BE2C (cell line): ENCODE measurements around the gene CNPY4.

Experiments used
- DNase-seq: peaks from one replicate; pipeline ENCODE4 v3.0.0-alpha.2; 2020
- H3K27me3 ChIP-seq: fragments of 250-450 bp; sonication (Bioruptor Pico); 2 replicates; pipeline ENCODE4 v1.5.1; 2020; ENCODE audit warnings: mild to moderate bottlenecking
- H3K36me3 ChIP-seq: fragments of 250-450 bp; sonication (Bioruptor Pico); 2 replicates; pipeline ENCODE4 v1.5.1; 2020; ENCODE audit warnings: mild to moderate bottlenecking
- H3K4me1 ChIP-seq: fragments of 250-450 bp; sonication (Bioruptor Pico); 2 replicates; pipeline ENCODE4 v1.5.1; 2020
- H3K4me3 ChIP-seq: 2 replicates; pipeline ENCODE4 v1.5.1; 2011; ENCODE audit warnings: low read depth, low read length
- H3K9me3 ChIP-seq: fragments of 250-450 bp; sonication (Bioruptor Pico); 2 replicates; pipeline ENCODE4 v1.5.1; 2020
- TF ChIP-seq, protein P1 (sequence below): IDR thresholded peaks from 2 replicates; pipeline ENCODE4 v1.5.1; 2012; ENCODE audit warnings: mild to moderate bottlenecking, low read depth, low read length

Gene CNPY4

DNA sequence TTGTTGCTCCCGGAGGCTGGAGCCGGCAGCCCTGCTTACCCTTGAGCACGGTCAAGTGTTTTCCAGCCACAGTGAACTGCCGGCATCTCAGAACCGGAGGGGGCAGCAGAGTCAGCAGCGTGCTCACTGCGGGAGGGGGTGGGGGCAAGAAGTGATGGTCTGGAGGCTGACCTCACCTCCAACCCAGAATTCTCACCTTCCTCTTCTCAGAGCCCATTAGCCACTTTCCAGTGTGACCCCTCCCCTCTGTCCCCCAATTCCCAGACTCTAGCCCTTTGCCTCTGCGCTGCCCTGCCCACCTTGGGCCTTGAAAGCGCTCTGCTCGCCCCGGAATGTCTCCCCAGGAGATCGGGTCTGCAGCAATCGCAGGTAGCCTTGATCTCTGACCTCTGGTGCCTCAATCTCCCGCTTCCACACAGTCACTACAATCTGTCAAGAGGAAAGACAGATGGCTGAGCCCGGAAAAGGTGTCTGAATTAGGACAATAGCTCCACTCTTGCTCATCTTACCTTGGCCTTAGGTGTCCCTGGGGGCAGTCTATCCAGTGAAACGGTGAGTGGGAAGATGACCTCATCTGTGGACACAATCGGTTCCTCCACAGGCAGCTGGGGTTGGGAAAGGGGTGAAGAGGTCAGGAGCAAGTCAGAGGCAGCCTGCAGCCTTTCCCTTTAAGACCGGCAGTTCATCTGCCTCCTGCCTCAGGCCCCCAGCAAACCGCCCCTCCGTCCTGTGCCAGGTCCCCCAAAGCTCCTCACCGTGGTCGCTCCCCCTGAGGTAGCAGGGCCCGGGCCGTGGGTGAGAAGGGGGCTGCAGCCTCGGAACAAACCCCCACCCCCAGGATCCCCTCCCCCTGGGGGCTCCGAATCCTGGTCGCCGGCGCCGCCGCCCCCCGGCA, 38.1 kb downstream of the CNPY4 start:
- Histone ChIP-seq H3K4me1 (peaks cover 18% of the 10 kb centered on the region), H3K27me3 (no peaks in the 10 kb centered on the region), H3K36me3 (peaks cover 26% of the 10 kb centered on the region), H3K4me3 (peak overlapping the region; percentile 79), H3K9me3 (no peaks in the 10 kb centered on the region)
- TF ChIP-seq, protein P1, sequence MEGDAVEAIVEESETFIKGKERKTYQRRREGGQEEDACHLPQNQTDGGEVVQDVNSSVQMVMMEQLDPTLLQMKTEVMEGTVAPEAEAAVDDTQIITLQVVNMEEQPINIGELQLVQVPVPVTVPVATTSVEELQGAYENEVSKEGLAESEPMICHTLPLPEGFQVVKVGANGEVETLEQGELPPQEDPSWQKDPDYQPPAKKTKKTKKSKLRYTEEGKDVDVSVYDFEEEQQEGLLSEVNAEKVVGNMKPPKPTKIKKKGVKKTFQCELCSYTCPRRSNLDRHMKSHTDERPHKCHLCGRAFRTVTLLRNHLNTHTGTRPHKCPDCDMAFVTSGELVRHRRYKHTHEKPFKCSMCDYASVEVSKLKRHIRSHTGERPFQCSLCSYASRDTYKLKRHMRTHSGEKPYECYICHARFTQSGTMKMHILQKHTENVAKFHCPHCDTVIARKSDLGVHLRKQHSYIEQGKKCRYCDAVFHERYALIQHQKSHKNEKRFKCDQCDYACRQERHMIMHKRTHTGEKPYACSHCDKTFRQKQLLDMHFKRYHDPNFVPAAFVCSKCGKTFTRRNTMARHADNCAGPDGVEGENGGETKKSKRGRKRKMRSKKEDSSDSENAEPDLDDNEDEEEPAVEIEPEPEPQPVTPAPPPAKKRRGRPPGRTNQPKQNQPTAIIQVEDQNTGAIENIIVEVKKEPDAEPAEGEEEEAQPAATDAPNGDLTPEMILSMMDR, result peak; percentile 28; the same call in 1 of the 2 replicates
- peak; percentile 52 for DNase-seq

DNA sequence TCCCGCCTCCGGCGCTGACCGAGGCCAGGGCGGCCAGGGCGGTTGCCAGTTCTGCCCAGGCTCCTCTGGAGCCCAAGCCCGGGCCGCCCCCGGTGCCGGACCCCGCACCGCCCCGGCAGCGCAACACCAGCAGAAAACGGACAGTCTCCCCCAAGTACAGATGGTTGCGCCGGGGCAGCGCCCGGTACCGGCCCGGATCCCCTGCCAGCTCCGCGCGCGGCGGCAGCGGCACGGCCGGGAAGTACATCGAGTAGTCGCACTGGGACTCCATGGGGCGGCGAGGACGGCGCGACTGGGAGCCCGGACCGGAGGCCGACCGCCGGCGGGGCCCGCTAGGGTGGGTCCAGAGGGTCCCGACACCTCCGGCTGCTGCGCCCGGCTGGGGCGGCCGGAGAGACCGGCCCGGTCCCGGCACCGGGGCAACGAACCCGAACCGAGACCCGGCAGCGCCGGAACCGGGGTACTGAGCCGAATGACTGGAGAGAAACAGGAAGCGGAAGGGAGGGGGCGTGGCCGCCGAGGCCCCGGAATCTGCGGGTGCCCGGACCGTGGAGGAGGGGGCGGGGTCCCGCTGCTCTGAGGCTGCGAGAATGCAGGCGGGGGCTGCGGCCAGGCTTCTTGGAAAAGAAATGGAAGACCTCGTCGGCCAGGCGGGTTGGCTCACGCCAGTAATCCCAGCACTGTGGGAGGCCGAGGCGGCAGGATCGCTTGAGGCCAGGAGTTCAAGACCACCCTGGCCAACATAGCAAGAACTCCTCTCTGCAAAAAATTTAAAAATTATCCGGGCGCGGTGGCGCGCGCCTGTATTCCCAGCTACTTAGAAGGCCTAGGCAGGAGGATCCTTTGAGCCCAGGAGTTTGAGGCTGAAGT, 39.0 kb downstream of the CNPY4 start, which contains the start of gene TRAPPC14:
Gene TRAPPC14 (minus strand): TSS at position 495 of the 870 bp plus-strand sequence. CDS start 224 bp downstream, at position 271.
- Histone ChIP-seq H3K27me3 (no peaks in the 10 kb centered on the region), H3K9me3 (no peaks in the 10 kb centered on the region), H3K36me3 (peaks cover 26% of the 10 kb centered on the region), H3K4me1 (peaks cover 13% of the 10 kb centered on the region), H3K4me3 (peak within 1 kb of the TSS; percentile 79)
- TF ChIP-seq, protein P1, result no peak
- DNase-seq, result peak; percentile 96

DNA sequence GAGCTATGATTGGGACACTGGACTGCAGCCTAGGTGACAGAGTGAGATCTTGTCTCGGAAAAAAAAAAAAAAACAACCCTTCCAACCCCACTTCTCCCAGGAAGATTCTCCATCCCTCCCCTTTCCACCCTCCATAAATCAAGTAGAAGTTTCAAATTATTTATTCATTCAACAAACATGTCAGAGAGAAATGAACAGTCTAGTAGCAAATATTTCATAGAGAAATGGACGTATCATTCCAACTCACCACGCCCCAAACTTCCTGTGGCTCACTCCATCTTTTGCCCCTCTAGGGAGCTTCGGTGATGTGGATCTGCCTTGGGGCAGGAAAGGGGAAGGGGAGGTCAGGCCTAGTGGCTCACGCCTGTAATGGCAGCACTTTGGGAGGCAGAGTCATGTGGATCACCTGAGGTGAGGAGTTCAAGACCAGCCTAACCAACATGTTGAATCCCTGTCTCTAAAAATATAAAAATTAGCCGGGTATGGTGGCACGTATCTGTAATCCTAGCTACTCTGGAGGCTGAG, 39.7 kb downstream of the CNPY4 start:
- Histone ChIP-seq H3K9me3 (no peaks in the 10 kb centered on the region), H3K36me3 (peaks cover 22% of the 10 kb centered on the region), H3K4me3 (peak overlapping the region; percentile 79), H3K27me3 (no peaks in the 10 kb centered on the region), H3K4me1 (peaks cover 7% of the 10 kb centered on the region)
- no peak for DNase-seq
- TF ChIP-seq, protein P1, result no peak

DNA sequence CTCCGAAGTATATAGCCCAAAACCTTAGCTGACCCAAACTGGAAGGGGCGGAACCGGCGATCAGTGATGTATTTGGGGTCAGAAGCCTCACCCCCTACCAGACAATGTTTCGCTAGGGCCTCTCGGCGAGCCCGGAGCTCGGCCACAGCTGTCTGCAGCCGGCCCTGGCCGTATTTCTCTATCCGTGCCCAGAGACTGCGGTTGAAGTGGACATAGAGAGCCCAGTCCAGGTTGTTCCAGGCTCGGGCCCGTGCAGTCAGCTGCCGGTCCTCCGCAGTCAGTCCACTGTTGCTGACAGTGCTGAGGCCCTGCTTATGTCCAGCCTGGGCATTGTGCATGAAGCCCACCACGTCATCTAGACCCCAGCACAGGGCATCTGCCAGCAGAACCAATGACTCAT, 40.6 kb downstream of the CNPY4 start:
- H3K9me3 ChIP-seq, result no peaks in the 10 kb centered on the region
- TF ChIP-seq, protein P1, result no peak
- DNase-seq, result no peak
- H3K36me3 ChIP-seq, result peaks cover 18% of the 10 kb centered on the region
- H3K4me3 ChIP-seq, result no peak overlapping the region
- peaks cover 2% of the 10 kb centered on the region; the same call in 1 of the 2 replicates for H3K4me1 ChIP-seq
- no peaks in the 10 kb centered on the region; the same call in 1 of the 2 replicates for H3K27me3 ChIP-seq

DNA sequence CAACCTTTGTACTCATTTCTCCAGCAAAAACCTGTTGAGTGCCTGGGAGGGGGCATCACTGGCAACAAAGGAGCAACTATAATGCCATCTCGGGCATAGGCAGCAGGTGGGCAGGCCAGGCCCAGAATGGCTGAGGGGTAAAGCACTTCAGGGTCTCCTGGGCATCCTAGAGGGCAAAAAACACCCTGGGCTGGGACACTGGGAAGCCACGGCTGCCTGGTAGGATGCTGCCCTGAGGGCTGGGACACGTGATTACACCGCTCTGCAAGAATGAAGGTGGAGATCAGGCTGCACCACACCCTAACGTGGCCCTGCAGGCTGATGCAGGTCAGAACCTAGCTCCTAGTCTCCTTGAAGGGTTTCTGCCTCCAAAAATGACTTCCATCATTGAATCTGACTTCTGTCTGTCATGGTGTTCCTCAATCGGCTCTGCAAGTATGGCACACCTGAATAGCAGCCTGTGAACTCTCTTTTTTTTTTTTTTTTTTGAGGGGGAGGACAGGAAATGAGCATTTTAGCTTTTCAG, 43.6 kb downstream of the CNPY4 start:
- DNase-seq, result no peak
- no peak overlapping the region for H3K4me3 ChIP-seq
- no peaks in the 10 kb centered on the region for H3K36me3 ChIP-seq
- peaks cover 20% of the 10 kb centered on the region for H3K27me3 ChIP-seq
- no peaks in the 10 kb centered on the region for H3K9me3 ChIP-seq
- TF ChIP-seq, protein P1, result no peak
- peaks cover 5% of the 10 kb centered on the region for H3K4me1 ChIP-seq
